Activated CD4-positive, alpha-beta T cell treated with anti-CD3 and anti-CD28 coated beads, Interleukin-2, Interleukin-6, amounts not matched to agents 100 ng/mL and 50 ng/mL, durations not matched to agents 16 hours and 8 hours (primary cell): ENCODE results near the gene SRSF5.

Experiments
- DNase-seq: peaks from one replicate; pipeline ENCODE4 v3.0.0-alpha.2; 2020

The SRSF5 gene

DNA sequence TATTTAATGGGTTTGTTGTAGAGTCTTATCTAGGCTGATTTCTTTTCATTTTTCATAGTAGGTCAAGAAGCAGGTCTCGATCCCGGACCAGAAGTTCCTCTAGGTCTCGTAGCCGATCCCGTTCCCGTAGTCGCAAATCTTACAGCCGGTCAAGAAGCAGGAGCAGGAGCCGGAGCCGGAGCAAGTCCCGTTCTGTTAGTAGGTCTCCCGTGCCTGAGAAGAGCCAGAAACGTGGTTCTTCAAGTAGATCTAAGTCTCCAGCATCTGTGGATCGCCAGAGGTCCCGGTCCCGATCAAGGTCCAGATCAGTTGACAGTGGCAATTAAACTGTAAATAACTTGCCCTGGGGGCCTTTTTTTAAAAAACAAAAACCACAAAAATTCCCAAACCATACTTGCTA, 4.2 kb downstream of the SRSF5 start:
- DNase-seq: no peak

DNA sequence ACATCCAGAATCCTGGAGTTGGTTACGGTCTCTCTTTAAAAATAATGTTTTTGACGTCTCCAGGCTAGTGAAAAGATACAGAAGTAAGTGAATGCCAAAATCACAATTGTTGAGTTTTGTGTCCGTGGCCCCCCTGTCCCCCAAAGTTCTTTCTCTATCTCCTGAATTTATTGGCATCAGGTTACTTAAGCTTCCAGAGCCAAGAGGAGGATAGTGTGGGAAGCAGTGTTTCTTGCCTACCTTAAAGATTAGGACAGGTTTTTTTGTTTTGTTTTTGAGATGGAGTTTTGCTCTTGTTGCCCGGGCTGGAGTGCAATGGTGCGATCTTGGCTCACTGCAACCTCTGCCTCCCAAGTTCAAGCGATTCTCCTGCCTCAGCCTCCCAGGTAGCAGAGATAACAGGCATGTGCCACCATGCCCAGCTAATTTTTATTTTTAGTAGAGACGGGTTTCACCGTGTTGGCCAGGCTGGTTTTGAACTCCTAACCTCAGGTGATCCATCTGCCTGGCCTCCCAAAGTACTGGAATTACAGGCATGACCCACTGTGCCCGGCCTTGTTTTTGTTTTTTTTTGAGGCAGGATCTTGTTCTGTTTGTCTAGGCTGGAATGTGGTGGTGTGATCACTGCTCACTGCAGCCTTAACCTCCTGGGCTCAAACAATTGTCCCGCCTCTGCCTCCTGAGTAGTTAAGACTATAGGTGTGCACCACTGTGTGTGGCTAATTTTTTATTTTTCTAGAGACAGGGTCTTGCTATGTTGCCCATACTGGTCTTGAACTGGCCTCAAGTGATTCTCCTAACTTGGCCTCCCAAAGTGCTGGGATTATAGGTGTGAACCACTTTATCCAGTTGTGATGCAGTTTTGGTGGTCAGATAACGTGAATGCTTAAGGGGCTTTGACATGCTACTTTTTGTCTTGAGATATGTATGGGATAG, 5.4 kb downstream of the SRSF5 start:
- no peak for DNase-seq

DNA sequence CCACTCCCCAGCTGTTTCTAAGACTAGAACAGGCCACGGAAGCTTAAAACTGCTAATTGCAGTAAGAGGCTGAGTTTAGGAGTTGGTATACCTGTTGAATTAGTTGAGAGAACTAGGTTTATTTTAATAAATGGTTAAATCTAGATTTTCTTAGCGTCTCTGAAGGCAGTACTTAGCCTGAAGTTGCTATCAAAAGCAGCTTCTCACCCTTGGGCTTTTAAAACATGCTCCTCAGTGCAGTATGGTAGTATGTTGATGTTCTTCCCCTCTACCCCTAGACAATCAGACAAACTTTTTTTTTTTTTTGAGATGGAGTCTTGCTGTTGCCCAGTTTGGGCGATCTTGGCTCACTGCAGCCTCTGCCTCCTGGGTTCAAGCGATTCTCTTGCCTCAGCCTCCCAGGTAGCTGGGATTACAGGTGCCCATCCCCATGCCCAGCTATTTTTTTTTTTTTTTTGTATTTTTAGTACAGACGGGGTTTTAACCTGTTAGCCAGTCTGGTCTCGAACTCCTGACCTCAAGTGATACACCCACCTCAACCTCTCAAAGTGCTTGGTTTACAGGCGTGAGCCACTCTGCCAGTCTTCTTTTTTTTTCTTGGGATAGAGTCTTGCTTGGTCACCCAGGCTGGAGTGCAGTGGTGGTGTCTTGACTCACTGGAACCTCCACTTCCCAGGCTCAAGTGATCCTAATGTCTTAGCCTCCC, 6.8 kb downstream of the SRSF5 start:
- DNase-seq: no peak

DNA sequence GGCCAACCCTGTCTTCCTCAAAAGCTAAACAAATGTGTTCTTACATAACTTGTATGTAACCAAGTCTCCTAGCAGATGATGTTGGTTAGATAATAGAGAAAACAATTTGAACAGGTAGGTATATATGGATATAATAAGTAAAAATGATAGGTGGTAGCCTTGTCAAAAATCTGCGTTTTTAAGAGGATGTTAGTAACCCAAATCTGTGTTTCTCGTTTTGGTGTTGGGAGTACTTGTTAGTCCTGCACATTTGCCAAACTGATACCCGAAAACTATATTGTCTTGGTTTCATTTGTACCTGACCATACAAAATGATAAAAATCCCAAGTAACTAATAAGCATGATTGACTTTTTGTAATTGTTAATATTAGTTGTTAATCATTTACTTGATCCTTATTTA, 8.1 kb downstream of the SRSF5 start:
- no peak for DNase-seq

DNA sequence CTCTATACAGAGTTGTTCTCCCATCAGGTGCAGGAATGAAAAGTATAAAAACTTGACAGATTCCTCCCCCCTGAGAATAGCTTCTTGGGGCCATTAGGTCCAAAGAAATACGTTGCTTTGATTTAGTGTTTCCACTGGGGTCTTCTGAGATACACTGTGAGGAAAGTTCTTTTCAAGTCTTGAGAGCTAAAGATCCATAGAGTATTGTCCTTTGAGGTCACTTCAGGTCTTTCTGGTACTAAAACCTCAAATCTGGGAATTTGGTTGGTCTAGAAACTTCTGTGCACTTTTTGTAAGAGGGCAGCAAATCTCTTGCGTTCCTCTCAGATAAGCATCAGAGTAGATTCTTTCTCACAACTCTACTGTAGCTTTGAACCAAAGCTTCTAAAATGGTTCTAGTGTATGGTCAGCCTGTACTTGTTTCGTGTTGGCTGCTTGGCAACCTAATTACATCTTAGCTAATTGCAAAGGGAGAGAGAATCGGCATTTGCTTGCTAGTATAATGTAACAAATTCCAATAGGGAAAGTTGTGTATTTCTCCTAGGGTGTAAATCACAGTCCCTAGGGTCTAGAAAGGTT, 10.0 kb downstream of the SRSF5 start:
- no peak for DNase-seq

DNA sequence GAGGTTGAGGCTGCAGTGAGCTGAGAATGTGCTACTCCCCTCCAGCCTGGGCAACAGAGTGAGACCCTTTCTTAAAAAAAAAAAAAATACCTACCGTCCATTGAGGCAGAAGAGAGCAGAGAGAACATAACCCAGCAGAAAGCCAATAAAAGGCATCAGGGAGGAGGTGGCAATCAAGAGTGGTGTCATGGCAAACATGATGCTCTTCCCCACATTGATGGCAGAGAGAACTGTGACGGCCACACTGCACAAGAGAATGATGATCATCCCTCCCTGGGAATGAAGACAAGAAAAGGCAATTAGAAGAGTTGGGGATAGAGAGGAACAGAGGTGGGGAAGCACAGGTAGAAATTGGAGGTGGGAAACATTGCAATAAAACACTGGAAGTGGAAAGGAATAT, 12.1 kb downstream of the SRSF5 start:
- DNase-seq: no peak

DNA sequence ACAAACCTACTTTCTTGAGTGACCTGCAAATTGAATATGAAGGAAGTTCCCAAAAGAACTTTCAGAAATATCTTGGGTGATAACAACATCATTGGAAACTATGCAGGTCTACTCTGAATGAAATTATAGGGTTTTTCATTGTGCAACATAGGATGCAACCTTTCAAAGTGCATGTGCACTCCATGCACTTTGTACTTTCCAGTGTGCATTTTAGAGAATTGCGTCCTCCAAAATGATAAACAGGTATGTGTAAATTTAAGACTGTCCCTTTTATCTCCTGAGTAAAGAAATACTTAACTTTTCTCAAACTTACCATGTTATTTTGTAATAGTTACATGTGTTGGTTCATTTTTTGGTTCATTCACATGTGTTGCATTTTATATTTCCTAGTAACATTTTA, 13.2 kb downstream of the SRSF5 start:
- DNase-seq: no peak

DNA sequence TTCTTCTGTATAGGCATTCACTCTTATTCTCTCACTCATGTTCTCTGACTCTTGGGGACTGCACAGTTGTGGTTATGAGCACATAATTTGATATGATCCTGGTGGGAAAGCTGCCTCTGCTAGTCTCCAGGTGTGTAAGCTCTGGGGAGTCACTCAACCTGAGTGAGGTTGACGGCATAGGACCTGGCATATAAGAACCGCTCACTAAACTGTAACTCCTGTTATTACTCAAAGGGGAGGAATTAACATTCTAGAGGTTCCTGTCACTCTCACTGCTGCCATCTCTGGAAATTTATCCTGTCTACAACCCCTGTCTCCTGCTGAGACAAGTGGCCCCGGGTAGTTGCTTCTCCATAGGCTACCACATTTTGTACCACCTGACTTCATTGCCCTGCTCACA, 14.0 kb downstream of the SRSF5 start:
- DNase-seq: peak; percentile 14

DNA sequence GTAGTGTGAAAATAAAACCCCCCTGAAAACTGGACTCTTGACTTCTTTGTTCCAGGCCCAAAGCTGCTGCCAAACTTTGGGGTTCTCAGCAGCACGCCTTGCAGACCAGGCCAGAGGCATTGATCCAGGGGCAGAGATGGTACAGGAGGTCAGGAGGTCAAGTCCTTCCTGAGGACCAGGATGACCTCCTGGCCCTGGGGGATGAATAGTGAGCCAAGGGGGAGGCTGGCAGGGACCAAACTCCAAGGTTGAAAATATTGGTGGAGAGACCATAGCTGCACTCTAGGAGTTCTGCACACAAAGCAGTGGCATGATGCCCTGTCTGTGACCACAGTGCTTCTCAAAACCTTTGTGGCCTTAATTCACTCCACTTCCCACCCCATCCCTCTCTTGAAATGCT, 18.0 kb downstream of the SRSF5 start:
- no peak for DNase-seq

DNA sequence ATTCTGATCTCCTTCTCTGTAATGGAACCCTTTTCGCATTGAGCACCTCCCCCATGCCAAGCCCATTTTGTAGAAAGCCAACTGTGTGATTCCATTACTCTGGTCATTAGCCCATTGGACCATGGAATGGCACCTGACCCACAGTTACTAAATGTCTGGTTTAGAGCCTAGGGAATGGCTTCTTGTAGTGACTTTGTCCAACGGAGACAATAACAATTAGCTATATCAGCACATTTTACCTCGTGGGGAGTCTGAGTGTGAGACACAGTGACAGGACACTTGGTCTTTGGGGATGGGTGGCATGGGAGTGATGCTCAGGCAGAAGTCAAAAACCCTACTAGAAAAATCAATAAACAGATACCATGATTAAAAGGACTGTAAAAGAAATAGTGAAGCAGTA, 19.7 kb downstream of the SRSF5 start:
- DNase-seq: no peak

DNA sequence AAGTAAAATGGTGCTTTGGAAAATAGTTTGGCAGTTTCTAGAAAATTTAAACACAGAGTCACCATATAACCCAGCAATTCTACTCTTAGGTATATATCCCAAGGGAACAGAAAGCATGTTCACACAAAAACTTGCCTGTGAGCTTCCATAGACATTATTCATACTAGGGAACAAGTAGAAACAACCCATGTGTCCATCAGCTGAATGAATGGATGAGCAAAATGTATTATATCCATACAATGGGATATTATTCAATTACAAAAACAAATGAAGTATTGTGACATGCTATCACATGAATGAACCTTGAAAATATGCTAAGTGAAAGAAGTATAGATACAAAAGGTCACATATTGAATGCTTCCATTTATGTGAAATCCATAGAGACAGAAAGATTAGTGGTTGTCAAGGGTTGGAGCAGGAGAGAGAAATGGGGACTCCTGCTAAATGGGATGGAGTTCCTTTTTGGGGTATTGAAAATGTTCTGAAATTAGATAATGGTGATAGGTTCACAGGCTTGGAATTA, 22.2 kb downstream of the SRSF5 start:
- no peak for DNase-seq

DNA sequence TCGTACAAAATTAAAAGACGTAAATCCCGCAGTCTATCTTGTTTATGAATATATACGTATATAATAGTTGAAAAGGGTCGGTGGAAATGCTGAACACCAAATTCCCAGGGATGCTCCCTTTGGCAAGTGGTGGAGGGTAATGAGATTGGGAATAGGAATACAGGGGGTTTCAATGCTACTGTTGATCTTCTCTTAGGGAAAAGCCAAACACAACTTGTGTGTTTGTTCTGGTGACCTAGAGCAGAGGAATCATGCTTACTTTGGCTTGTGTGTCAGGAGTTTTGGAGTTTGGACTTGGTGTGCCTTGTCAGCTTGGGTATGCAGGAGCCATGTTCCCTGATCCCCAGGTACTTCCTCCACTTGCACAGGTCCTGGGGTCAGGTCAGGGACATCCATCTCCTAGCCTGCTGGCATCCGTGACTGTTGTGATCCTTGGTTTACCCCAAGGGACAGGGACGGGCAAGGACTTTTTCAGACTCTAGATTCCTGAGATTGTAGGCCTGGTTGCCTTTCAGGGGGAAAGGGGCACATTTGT, 26.0 kb downstream of the SRSF5 start:
- DNase-seq: no peak

DNA sequence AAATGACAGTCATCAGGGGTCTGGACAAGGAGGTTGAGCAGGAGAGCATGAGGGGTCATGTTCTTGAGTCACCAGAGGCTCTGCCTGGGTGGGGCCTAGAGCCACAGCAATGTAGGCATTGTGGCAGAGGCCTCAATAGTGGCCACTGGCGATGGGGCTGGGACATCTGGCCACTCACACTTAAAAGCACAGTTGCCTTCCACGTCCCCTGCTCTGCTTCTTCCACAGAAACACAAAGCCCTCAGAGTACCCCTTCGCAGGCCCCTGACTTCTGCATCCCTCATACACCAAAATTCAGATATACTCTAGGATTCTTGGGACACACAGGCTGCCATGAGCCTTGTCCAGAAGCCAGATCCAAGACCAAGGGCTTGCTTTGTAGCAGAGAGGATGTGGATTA, 27.8 kb downstream of the SRSF5 start:
- DNase-seq: no peak

DNA sequence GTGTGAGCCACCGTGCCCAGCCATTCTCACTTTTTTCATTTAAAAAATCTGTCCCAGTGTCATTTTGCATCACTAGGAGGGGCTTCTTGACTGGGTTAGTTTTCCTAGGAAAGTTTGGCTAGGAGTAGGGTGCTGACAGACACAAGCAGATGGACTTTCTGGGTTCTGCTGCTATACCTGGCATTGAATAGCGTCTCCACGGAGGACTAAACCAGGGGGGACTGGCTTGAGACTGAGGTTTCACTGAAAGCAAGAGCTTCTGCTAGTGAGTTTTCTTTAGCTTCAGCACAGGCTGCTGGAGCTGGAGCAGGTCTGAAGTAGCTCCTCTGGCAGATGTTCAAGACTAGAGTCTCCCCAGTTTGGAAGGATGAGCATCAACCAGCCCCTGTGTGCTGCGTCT, 28.7 kb downstream of the SRSF5 start:
- DNase-seq: no peak

DNA sequence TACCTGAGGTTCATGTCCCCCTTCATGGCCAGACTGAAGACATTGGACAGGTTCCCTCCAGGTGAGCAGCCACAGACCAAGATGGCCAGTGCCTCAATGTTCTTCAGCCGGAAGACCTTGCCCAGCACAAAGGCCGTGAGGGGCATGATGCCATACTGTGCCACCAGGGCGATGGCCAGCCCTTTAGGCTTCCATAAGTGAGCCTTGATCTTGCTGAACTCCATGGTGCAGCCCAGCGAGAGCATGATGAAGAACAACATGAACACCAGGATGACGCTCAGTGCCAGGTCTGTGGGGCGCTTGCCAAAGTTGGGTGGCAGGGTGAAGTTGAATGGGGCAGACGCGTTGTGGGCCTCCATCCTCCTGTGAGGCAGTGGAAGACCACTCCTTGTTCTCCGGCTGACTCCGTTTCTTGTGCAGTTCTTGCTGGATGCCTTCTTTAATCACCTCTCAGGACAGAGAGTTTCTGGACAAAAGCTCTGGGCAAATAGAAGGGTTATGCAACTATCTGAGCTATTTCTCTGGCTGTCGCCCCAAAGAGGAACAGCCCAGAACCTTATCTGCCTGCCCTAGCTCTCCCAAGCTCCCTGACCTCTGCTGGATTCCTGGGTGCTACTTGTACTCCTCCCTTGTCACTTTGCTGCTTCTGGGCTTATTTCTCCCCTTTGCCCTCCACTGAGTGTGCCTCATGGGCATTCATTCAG, 30.0 kb downstream of the SRSF5 start, which contains the start of gene SLC10A1:
TSS of gene SLC10A1 (minus strand) at position 445 of the 704 bp plus-strand sequence. CDS start at position 359, 86 bp downstream.
- no peak for DNase-seq

DNA sequence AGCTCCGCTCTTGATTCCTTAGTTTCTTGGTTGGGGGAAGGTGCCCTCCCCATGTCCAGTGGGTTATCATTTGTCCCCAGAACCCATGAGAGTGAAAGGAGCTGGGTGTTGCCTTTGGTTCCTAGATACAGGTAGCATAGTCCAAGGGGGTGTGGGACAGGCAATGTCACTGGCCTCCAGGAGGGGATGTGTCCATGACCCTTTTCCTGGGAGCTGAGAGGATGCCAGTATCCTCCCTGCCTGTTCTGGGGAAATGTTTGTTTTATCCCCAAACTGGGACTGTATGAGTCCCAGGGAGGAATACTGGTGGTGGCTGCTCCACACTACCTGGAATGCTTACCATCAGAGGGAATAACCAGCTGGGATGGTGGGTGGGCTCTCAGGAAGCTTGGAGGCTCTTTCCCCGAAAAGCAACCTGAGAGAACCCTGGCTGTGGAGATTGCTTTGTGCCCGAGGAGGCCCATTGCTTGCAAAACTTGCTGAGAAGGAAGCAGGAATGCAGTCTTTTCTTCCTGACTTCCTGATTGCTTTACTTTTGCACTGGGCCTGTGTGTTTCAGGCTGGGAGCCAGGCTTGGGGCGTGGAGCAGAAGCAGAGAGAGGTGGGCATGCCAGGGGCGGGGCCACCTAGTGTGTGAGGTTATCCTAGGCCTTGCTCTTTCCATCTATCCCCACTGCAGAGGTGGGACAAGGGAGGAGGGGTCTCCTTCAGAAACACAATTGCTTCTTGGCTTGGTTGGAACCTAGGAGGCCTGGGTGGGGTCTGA, 30.8 kb downstream of the SRSF5 start:
- no peak for DNase-seq

DNA sequence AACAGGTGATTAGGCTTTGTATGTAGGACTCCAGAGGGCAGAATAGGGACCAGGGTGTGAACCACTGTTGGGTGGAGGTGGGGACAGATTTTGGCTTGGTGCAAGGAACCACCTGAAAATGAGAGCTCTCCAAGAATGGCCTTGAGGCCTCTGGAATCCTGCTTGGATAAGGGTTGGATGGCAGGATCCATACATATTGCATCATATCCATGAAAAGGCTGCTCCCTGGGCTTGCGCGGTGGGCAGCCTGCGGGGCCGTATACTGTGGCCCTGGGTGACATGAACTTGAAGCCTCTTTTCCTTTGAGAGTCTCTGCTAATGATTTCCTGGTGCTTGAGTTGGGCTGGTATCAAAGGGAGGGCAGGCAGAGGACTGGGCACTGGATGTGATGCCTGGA, 31.4 kb downstream of the SRSF5 start:
- no peak for DNase-seq

DNA sequence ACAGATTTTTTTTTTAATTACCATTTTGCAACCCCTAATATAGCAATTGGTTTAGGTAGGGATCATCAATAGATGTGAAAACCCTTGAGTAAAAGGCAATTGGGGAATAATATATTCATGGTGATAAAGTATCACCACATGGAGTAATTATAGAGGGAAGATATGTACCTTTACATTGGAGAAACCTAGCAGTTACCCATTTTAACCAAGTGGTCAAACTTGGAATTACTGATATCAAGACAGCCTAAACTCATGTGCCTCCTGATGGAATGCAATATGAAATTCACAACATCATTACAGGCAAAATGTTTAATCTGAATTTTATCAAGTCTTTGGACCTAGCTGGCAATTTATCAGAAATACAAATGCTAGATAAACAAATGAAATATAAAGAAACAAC, 36.8 kb downstream of the SRSF5 start:
- DNase-seq: no peak

DNA sequence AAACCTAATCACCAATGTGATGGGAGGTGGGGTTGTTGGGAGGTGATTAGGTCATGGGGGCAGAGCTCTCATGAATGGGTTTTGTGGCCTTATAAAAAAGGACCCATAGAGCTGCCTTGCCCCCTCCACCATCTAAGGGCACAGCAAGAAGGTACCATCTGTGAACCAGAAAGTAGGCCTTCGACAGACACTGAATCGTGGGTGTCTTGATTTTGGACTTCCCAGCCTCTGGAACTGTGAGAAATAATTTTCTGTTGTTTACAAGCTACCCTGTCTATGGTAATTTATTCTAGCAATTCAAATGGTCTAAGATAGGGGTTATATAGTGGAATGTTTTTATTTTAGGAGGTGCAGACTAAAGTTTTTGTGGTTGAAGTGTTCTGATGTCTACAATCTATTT, 38.0 kb downstream of the SRSF5 start:
- no peak for DNase-seq

DNA sequence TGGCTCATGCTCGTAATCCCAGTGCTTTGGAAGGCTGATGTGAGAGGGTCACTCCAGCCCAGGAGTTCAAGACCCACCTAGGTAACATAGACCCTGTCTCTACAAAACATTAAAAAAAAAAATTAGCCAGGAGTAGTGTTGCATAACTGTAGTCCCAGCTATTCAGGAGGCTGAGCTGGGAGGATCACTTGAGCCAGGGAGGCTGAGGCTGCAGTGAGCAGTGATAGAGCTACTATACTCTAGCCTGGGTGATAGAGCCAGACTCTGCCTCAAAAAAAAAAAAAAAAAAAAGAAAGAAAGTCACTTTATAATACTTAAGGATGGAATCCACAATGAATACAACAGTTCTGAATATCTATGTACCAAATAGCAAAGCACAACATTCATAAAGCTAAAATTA, 40.2 kb downstream of the SRSF5 start:
- no peak for DNase-seq

DNA sequence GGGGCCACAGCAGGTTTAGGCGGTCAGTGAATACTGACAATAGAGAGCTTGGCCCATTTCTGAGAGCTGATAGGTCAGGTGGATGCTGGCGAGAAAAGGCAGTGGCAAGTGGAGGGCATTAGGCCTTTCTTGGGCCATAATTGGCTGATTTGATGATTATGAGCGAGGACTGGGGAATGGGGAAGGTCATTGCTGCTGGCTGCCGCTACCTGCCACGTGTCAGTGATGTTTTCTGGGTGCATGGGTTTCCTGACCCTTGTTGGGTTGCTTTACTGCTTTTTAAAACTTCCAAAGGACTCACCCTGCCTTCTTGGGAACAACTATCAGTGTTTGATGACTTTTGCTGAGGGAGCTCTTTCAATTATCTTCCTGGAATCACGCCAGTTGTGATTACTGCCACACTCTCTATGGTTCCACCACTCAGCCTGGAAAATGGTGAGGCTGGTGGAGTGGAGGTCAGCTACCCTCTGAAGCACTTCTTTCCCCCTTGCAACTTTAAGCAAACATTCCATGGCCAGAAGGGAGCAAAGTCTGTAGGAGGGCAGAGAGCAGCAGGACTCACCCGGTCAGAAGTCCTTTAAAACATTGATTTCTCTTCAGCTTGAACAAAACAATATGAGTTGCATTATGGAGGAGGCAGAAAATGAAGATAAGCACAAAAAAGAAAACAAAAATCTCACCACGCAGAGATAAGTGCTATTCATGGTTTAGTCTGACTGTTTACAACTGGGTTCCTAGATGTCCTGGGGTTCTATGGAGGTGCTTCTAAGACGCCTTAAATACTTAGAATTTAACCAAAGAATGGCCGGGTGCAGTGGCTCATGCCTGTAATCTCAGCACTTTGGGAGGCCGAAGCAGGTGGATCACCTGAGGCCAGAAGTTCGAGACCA, 42.2 kb downstream of the SRSF5 start:
- DNase-seq: no peak
